Stimulated activated CD8-positive, alpha-beta memory T cell treated with anti-CD3 and anti-CD28 coated beads, Interleukin-7, amount 100 ng/mL, for 4 hours (primary cell): Measurements from ENCODE around the gene TNKS2.
"Not testable (repeated sequence)": the region's sequence is repeated elsewhere in the genome, so short reads cannot be mapped to it uniquely, and the experiment has no call there.

Experiments used
- DNase-seq, 2 donors: peaks; one replicate each; pipeline ENCODE4 v3.0.0-alpha.2; 2020; ENCODE audit warnings: low read depth in 2 of 2

The TNKS2 gene

GRCh38 chr10:91797874-91798648, at the start of gene TNKS2:
TSS of gene TNKS2 (plus strand) at chr10:91798426. CDS start at chr10:91798691, 265 bp downstream.
- DNase-seq = peak; percentile 77 to 90

- DNase-seq = not testable (repeated sequence)
These were observed 48.6 kb upstream of the TNKS2 start for GRCh38 chr10:91749592-91749991.

GRCh38 chr10:91756286-91756685, 41.9 kb upstream of the TNKS2 start:
- DNase-seq = no peak

DNA sequence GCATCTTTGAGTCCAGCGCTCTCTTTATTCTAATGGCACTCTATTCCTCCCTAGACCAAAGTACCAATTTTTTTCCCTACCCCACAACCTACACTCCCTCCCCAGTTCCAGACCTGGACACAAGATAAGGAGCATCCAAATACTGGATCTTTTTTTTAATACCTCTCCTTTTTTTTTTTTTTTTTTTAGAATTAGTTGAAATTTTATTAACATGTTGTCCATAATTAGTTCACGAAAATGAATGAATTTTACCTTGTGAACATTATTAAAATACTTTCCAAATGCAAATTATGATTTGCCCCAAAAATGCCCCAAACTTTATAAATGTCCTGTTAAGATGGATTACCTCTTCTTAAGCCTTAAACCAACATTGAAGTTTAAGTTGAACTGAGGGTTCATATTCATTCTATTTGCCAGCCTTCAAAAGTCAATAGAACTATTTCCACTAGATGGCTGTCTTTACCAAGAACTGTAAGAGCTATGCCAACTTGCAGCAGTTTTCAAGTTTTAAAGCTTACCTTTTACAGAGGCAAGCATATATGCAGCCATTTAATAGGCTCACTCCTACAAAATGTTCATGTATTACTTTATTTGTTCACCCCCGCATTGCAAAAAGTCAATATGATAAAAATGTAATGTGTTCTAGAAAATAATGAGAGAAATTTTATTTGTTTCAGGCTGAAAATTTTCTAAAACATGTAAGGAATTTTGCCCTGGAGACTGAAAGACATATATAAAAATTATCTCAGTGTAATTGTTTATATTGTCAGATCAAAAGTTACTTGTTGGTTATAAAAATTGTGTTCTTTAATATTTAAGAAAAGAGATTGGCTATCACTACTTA, 39.7 kb upstream of the TNKS2 start:
- DNase-seq = no peak

GRCh38 chr10:91759581-91759986, 38.6 kb upstream of the TNKS2 start:
- no peak for DNase-seq

- DNase-seq = no peak
These were observed 36.5 kb upstream of the TNKS2 start for GRCh38 chr10:91761721-91762120.

DNA sequence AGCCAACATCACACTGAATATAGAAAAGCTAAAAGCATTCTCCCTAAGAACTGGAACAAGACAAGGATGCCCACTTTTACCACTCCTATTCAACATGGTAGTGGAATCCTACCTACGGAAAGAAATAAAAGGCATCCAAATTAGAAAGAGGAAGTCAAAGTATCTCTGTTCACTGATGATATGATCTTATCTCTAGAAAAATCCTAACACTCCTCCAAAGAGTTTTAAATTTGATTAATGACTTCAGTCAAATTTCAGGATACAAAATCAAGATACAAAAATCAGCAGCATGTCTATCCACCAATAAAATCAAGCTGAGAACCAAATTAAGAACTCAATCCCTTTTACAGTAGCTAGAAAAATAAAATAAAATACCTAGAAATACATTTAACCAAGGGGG, 35.3 kb upstream of the TNKS2 start:
- no peak for DNase-seq

GRCh38 chr10:91766676-91767075, 31.6 kb upstream of the TNKS2 start:
- no peak for DNase-seq

- DNase-seq = no peak
These were observed 30.1 kb upstream of the TNKS2 start for GRCh38 chr10:91768123-91768522.

- DNase-seq = no peak
These were observed 26.3 kb upstream of the TNKS2 start for GRCh38 chr10:91771907-91772306.

- no peak for DNase-seq
These were observed 25.8 kb upstream of the TNKS2 start for GRCh38 chr10:91772461-91772860.

DNA sequence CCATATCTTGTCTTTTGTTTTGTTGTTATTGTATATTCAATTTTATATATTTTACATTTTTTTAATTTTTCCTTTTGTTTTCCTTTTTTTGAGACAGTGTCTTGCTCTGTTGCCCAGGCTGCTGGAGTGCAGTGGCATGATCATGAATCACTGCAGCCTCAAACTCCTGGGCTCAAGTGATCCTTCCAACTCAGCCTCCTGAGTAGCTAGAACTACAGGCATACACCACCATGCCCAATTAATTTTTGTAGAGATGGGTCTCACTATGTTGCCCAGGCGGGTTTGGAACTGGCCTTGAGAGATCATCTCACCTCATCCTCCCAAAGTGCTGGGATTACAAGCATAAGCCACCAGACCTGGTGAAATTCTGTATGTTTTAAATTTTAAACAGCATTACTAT, 25.4 kb upstream of the TNKS2 start:
- no peak for DNase-seq

- DNase-seq = no peak
These were observed 23.7 kb upstream of the TNKS2 start for GRCh38 chr10:91774571-91774970.

DNA sequence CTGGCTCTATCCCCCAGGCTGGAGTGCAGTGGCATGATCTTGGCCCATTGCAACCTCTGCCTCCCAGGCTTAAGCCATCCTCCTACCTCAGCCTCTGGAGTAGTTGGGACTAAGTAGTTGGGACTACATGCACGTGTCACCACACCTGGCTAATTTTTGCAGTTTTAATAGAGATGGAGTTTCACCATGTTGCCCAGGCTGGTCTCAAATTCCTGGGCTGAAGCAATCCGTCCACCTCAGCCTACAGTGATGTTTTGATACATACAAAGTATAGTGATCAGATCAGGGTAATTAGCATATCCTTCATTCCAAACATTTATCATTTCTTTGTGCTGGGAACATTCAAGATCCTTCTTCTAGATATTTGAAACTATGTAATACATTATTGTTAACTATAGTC, 22.5 kb upstream of the TNKS2 start:
- no peak for DNase-seq

GRCh38 chr10:91776266-91776665, 22.0 kb upstream of the TNKS2 start:
- DNase-seq = no peak

- no peak for DNase-seq
These were observed 19.7 kb upstream of the TNKS2 start for GRCh38 chr10:91778485-91778884.

- DNase-seq = no peak
These were observed 19.1 kb upstream of the TNKS2 start for GRCh38 chr10:91779011-91779605.

DNA sequence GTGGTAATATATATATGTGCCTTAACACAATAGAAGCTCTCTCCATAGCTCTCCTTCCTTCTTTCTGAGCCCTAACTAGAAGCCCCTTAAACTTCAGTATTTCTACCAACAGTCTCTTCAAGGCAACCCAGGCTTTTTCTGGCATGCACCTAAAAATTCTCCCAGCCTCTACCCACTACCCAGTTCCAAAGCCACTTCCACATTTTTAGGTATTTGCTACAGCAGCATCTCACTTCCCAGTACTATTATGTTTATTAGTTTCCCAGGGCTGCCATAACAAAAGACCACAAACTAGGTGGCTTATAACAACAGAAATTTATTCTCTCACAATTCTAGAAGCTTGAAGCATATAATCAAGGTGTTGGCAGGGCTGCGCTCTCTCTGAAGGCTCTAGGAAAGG, 15.7 kb upstream of the TNKS2 start:
- no peak for DNase-seq

DNA sequence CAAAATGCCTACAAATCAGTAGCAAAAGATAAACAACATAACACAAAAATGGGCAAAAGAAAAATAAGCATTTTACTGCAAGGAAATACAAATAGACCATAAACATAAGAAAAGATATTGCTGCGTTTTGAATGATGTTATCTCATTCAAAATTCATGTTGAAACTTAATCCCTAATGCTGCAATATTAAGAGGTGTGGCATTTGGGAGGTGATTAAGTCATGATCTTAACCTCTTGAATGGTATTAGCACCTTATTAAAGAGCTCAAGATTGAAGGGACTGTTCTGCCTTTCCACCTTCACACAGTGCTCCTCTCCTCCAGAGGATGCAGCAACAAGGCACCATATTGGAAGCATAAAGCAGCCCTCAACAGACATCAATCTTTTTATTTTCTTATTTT, 12.4 kb upstream of the TNKS2 start:
- DNase-seq = no peak

DNA sequence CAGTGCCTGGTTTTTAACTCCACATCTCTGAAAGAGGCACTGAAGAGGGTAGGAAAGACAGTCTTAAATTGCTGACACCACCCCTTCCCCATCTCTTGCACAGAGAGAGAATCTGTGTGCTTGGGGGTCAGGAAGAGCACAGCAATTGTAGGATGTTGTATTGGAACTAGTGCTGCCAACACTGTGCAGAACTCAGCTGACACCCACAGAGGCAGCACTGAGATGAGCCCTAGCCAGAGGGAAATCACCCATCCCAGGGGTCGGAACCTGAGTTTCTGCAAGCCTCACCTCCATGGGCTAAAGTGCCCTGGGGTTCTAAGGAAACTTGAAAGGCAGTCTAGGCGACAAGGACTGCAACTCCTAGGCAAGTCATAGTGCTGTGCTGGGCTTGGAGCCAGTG, 11.0 kb upstream of the TNKS2 start:
- DNase-seq = no peak

DNA sequence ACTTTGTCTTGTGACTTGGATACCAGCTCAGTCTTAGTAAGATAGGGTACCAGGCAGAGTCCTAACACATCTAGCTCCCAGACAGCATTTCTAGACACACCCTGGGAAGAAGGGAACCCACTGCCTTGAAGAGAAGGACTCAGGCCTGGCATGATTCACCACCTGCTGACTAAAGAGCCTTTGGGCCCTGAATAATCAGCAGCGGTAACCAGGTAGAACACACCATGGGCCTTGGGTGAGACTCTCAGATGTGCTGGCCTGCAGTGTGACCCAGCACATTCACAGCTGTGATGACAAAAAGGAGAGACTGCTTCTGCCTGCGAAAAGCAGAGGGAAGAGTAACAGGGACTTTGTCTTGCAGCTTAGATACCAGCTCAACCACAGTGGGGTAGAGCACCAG, 10.4 kb upstream of the TNKS2 start:
- DNase-seq = no peak

DNA sequence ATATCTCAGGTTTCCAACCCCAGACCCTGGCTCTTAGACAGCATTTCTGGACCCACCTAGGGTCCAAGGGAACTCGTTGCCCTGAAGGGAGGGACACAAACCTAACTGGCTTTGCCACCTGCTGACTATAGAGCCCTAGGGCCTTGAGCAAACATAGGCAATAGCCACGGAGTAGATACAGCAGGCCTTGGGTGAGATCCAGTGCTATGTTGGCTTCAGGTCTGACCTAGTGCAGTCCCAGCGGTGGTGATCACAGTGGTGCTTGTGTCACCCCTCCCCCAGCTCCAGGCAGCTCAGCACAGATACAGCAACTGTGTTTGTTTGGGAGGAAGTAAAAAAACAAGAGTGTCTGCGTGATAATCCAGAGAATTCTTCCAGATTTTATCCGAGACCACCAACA, 9.7 kb upstream of the TNKS2 start:
- DNase-seq = no peak
